OCI-LY7 (cell line): ENCODE data around the gene HPF1. TPM values are rescaled to one million over a fixed set of nuclear protein-coding genes. Genes with fewer than 3 reads are reported as not detected.

Source experiments
- BruUV-seq: library from RNA; stranded (reverse); fragments of 400-500 nt; replicated peaks from 2 replicates; lab custom pipeline; 2021; lab: Mats Ljungman, UMichigan
- CTCF ChIA-PET: fragments of 300-600 bp; sonication (Branson Sonifier 250); formaldehyde crosslinking; loops from one replicate; lab custom pipeline; 2022; ENCODE audit warnings: antibody characterized with exemption; ENCODE audit not compliant: unreplicated experiment; lab: Charles Lee
- POLR2A ChIA-PET: fragments of 300-600 bp; sonication (Branson Sonifier 250); formaldehyde crosslinking; loops from one replicate; lab custom pipeline; 2022; ENCODE audit warnings: antibody characterized with exemption; lab: Charles Lee
- DNase-seq: peaks from one replicate; pipeline ENCODE4 v3.0.0-alpha.2; 2015; ENCODE audit warnings: low spot score
- H2AFZ ChIP-seq: fragments of 200-600 bp; sonication (generic), shearing (Covaris generic); 2 replicates; pipeline ENCODE4 v1.6.1; 2014; ENCODE audit warnings: mild to moderate bottlenecking, antibody characterized with exemption, low read length, moderate library complexity
- H3K27ac ChIP-seq: fragments of 200-600 bp; sonication (generic); 2 replicates; pipeline ENCODE4 v1.5.1; 2014; ENCODE audit warnings: mixed run types, low read depth, mild to moderate bottlenecking, moderate library complexity, low read length, inconsistent platforms; ENCODE audit not compliant: poor library complexity, severe bottlenecking
- H3K36me3 ChIP-seq: fragments of 200-600 bp; sonication (generic); 2 replicates; pipeline ENCODE4 v1.6.1; 2014; ENCODE audit warnings: mild to moderate bottlenecking, antibody characterized with exemption, low read length, moderate library complexity, mixed read lengths; ENCODE audit not compliant: insufficient read depth
- H3K4me1 ChIP-seq: fragments of 200-600 bp; sonication (generic); 2 replicates; pipeline ENCODE4 v1.5.1; 2014; ENCODE audit warnings: mild to moderate bottlenecking, low read length; ENCODE audit not compliant: insufficient read depth, poor library complexity, severe bottlenecking
- H3K4me2 ChIP-seq: fragments of 200-600 bp; sonication (generic); 2 replicates; pipeline ENCODE4 v1.6.1; 2014; ENCODE audit warnings: mild to moderate bottlenecking, low read length
- H3K4me3 ChIP-seq: fragments of 200-600 bp; sonication (generic); 2 replicates; pipeline ENCODE4 v1.5.1; 2014; ENCODE audit warnings: mild to moderate bottlenecking, low read depth, low read length; ENCODE audit not compliant: poor library complexity, severe bottlenecking
- H3K79me2 ChIP-seq: fragments of 200-600 bp; sonication (generic); 2 replicates; pipeline ENCODE4 v1.6.1; 2016; ENCODE audit warnings: low read depth, mild to moderate bottlenecking, low read length, moderate library complexity, mixed read lengths; ENCODE audit not compliant: insufficient read depth
- H3K9me2 ChIP-seq: fragments of 200-600 bp; sonication (generic); 2 replicates; pipeline ENCODE4 v1.6.1; 2016; ENCODE audit warnings: mild to moderate bottlenecking, low read length, mixed read lengths; ENCODE audit not compliant: insufficient read depth
- H3K9me3 ChIP-seq: fragments of 200-600 bp; sonication (generic); 2 replicates; pipeline ENCODE4 v1.6.1; 2014; ENCODE audit warnings: mild to moderate bottlenecking, mixed run types, low read length, mixed read lengths
- H4K20me1 ChIP-seq: fragments of 200-600 bp; sonication (generic); 2 replicates; pipeline ENCODE4 v1.6.1; 2014; ENCODE audit warnings: mild to moderate bottlenecking, antibody characterized with exemption, low read length, moderate library complexity, mixed read lengths; ENCODE audit not compliant: insufficient read depth
- CTCF ChIP-seq: fragments of 200-600 bp; sonication (generic); conservative IDR thresholded peaks from 2 replicates; pipeline ENCODE4 v1.5.1; 2014; ENCODE audit warnings: mild to moderate bottlenecking, antibody characterized with exemption, low read length, moderate library complexity, mixed read lengths
- EZH2phosphoT487 ChIP-seq: fragments of 200-600 bp; sonication (generic); IDR thresholded peaks from 2 replicates; pipeline ENCODE4 v1.6.1; 2018; ENCODE audit warnings: low read depth, borderline replicate concordance, mild to moderate bottlenecking, mixed run types, antibody characterized with exemption, low read length, moderate library complexity, mixed read lengths
- intact Hi-C: fragments of 100-400 bp; cut with micrococcal nuclease; formaldehyde crosslinking; loops from one replicate; pipeline ENCODE4 v1.10.0; 2022; ENCODE audit not compliant: unreplicated experiment
- total RNA-seq, 2 experiments: library from RNA; depleted of rRNA in 1 of 2; stranded (reverse); fragments of >200 nt in 1 of 2; shearing (Covaris generic) in 1 of 2; gene quantifications; 2 replicates each; pipeline ENCODE4 v1.2.3, GENCODE V29; 2014 to 2022

HPF1 gene
- total RNA-seq, 2 experiments from 2014 or later = 11.8 to 29.5 TPM

- H3K36me3 ChIP-seq = peaks cover 66% of the 10 kb centered on the region; the same call in 1 of the 2 replicates
- ChIA-PET POLR2A (interaction anchor here (1.0 to 1.4 kb wide), 3 partner anchors 11 to 39 kb away, joined by 3 to 6 read pairs (median 3); no protein-coding TSS in a partner anchor), CTCF (no interaction called here)
- H3K4me1 ChIP-seq = no peaks in the 10 kb centered on the region
- no peak overlapping the region for H2AFZ ChIP-seq
- H3K4me3 ChIP-seq = no peak overlapping the region
- H3K79me2 ChIP-seq = no peaks in the 10 kb centered on the region
- no peak for DNase-seq
- no peak for TF ChIP-seq CTCF
- TF ChIP-seq EZH2phosphoT487 = no peak
- intact Hi-C loops = no loop called here
- no peaks in the 10 kb centered on the region for H3K9me3 ChIP-seq
- no TSS peak for BruUV-seq
- 0 out of 2 replicates have a peak, but pooled peaks cover 5% of the 10 kb centered on the region for H4K20me1 ChIP-seq
- H3K9me2 ChIP-seq = no peaks in the 10 kb centered on the region
- H3K4me2 ChIP-seq = no peak overlapping the region
- H3K27ac ChIP-seq = no peak overlapping the region
Observed at GRCh38 chr4:169715826-169716225, 41.9 kb downstream of the HPF1 start.

- POLR2A ChIA-PET = no interaction called here
- no peaks in the 10 kb centered on the region for H3K9me2 ChIP-seq
- no peak for DNase-seq
- no peaks in the 10 kb centered on the region for H3K4me1 ChIP-seq
- peaks cover 52% of the 10 kb centered on the region for H3K36me3 ChIP-seq
- no peaks in the 10 kb centered on the region for H4K20me1 ChIP-seq
- H3K9me3 ChIP-seq = no peaks in the 10 kb centered on the region
- no peak overlapping the region for H3K27ac ChIP-seq
- CTCF ChIA-PET = no interaction called here
- no peak overlapping the region for H2AFZ ChIP-seq
- no peak overlapping the region for H3K4me3 ChIP-seq
- BruUV-seq = no TSS peak
- H3K79me2 ChIP-seq = no peaks in the 10 kb centered on the region
- intact Hi-C loops = no loop called here
- no peak overlapping the region for H3K4me2 ChIP-seq
- TF ChIP-seq EZH2phosphoT487 (no peak), CTCF (no peak)
Observed at GRCh38 chr4:169707958-169708643, 49.6 kb downstream of the HPF1 start.

- Histone ChIP-seq H3K9me3 (no peaks in the 10 kb centered on the region), H4K20me1 (no peaks in the 10 kb centered on the region; the same call in 1 of the 2 replicates), H3K36me3 (peaks cover 67% of the 10 kb centered on the region), H3K4me3 (no peak overlapping the region), H3K4me1 (no peaks in the 10 kb centered on the region), H3K4me2 (no peak overlapping the region), H3K79me2 (no peaks in the 10 kb centered on the region), H2AFZ (no peak overlapping the region), H3K27ac (no peak overlapping the region), H3K9me2 (no peaks in the 10 kb centered on the region)
- POLR2A ChIA-PET = interaction anchor here (1.8 to 1.9 kb wide), 2 partner anchors 11 to 22 kb away, joined by 5 to 6 read pairs; no protein-coding TSS in a partner anchor
- no TSS peak for BruUV-seq
- no peak for DNase-seq
- intact Hi-C loops = no loop called here
- CTCF ChIA-PET = no interaction called here
- no peak for TF ChIP-seq EZH2phosphoT487
- TF ChIP-seq CTCF = no peak
Observed at GRCh38 chr4:169698331-169698730, 59.4 kb downstream of the HPF1 start.
